ENCODE results near the gene CNKSR2. TPM values are rescaled to one million over a fixed set of nuclear protein-coding genes. Genes with fewer than 3 reads are reported as not detected.
A peak's percentile ranks its signal among the peaks of the same experiment; 100 is the strongest.
"Not testable (repeated sequence)": the region's sequence is repeated elsewhere in the genome, so short reads cannot be mapped to it uniquely, and the experiment has no call there.

Gene CNKSR2
- total RNA-seq, 2 donors from 2014 or later: 0.15 to 0.95 TPM

GRCh38 chrX:21427086-21427485 lies 52.9 kb downstream of the CNKSR2 start:
- intact Hi-C loops (cut with DNase I, micrococcal nuclease): no loop called here
- ATAC-seq (no peak), DNase-seq (no peak)

GRCh38 chrX:21437036-21437435 lies 62.8 kb downstream of the CNKSR2 start:
- ATAC-seq (no peak), DNase-seq (no peak)
- intact Hi-C loops (cut with DNase I, micrococcal nuclease): no loop called here

GRCh38 chrX:21438792-21439191 lies 64.6 kb downstream of the CNKSR2 start:
- ATAC-seq (peak; percentile 47), DNase-seq (no peak)
- intact Hi-C loops (cut with DNase I, micrococcal nuclease): no loop called here

GRCh38 chrX:21440911-21441310 lies 66.7 kb downstream of the CNKSR2 start:
- intact Hi-C loops (cut with DNase I, micrococcal nuclease): no loop called here
- DNase-seq: no peak
- ATAC-seq: no peak

GRCh38 chrX:21457718-21458117 lies 83.5 kb downstream of the CNKSR2 start:
- DNase-seq: no peak
- intact Hi-C loops (cut with DNase I, micrococcal nuclease): no loop called here
- no peak for ATAC-seq

GRCh38 chrX:21469071-21469470 lies 94.9 kb downstream of the CNKSR2 start:
- ATAC-seq (no peak), DNase-seq (no peak)
- intact Hi-C loops (cut with DNase I, micrococcal nuclease): no loop called here

- no peak for DNase-seq
- intact Hi-C loops (cut with DNase I, micrococcal nuclease): no loop called here
- ATAC-seq: no peak
Measured at GRCh38 chrX:21476909-21477308, 102.7 kb downstream of the CNKSR2 start.

GRCh38 chrX:21479695-21480270 lies 105.6 kb downstream of the CNKSR2 start:
- ATAC-seq (peak; percentile 64), DNase-seq (no peak)
- intact Hi-C loops (cut with DNase I, micrococcal nuclease): loop anchor here in 1 of 2 donors (5.0 kb wide), 1 partner anchor 947 kb away; no protein-coding TSS in a partner anchor

GRCh38 chrX:21481761-21482160 lies 107.5 kb downstream of the CNKSR2 start:
- no peak for ATAC-seq
- intact Hi-C loops (cut with DNase I, micrococcal nuclease): loop anchor here in 1 of 2 donors (5.0 kb wide), 1 partner anchor 949 kb away; no protein-coding TSS in a partner anchor
- DNase-seq: no peak

GRCh38 chrX:21484051-21484450 lies 109.8 kb downstream of the CNKSR2 start:
- not testable (repeated sequence) for DNase-seq, ATAC-seq
- intact Hi-C loops (cut with DNase I, micrococcal nuclease): loop anchor here in 1 of 2 donors (5.0 kb wide), 1 partner anchor 952 kb away; no protein-coding TSS in a partner anchor

GRCh38 chrX:21487832-21488231 lies 113.6 kb downstream of the CNKSR2 start:
- no peak for DNase-seq
- peak; percentile 37 for ATAC-seq
- intact Hi-C loops (cut with DNase I, micrococcal nuclease): no loop called here

GRCh38 chrX:21490341-21490740 lies 116.1 kb downstream of the CNKSR2 start:
- intact Hi-C loops (cut with DNase I, micrococcal nuclease): no loop called here
- DNase-seq (no peak), ATAC-seq (no peak)

- no peak for DNase-seq
- no peak for ATAC-seq
- intact Hi-C loops (cut with DNase I, micrococcal nuclease): no loop called here
Measured at GRCh38 chrX:21493226-21493830, 119.1 kb downstream of the CNKSR2 start.

- DNase-seq (no peak), ATAC-seq (no peak)
- intact Hi-C loops (cut with DNase I, micrococcal nuclease): no loop called here
Measured at GRCh38 chrX:21503593-21503992, 129.4 kb downstream of the CNKSR2 start.

GRCh38 chrX:21509912-21510311 lies 135.7 kb downstream of the CNKSR2 start:
- intact Hi-C loops (cut with DNase I, micrococcal nuclease): no loop called here
- DNase-seq (no peak), ATAC-seq (no peak)

GRCh38 chrX:21524008-21524407 lies 149.8 kb downstream of the CNKSR2 start:
- ATAC-seq: no peak
- DNase-seq: no peak
- intact Hi-C loops (cut with DNase I, micrococcal nuclease): no loop called here

GRCh38 chrX:21528076-21528475 lies 153.9 kb downstream of the CNKSR2 start:
- ATAC-seq: no peak
- DNase-seq: no peak
- intact Hi-C loops (cut with DNase I, micrococcal nuclease): no loop called here

GRCh38 chrX:21529771-21530170 lies 155.6 kb downstream of the CNKSR2 start:
- no peak for ATAC-seq
- intact Hi-C loops (cut with DNase I, micrococcal nuclease): no loop called here
- DNase-seq: no peak

GRCh38 chrX:21544642-21545041 lies 170.4 kb downstream of the CNKSR2 start:
- intact Hi-C loops (cut with DNase I, micrococcal nuclease); DNase-seq; ATAC-seq: not testable (repeated sequence)

- intact Hi-C loops (cut with DNase I, micrococcal nuclease): no loop called here
- DNase-seq (no peak), ATAC-seq (no peak)
Measured at GRCh38 chrX:21559417-21559816, 185.2 kb downstream of the CNKSR2 start.

GRCh38 chrX:21565025-21565424 lies 190.8 kb downstream of the CNKSR2 start:
- no peak for ATAC-seq
- intact Hi-C loops (cut with DNase I, micrococcal nuclease): no loop called here

More at GRCh38 chrX:21565025-21565424, 190.8 kb downstream of the CNKSR2 start:
- DNase-seq: no peak
